Measurements from ENCODE around the gene SYNE4. TPM values are rescaled to one million over a fixed set of nuclear protein-coding genes. Genes with fewer than 3 reads are reported as not detected.

The SYNE4 gene
- total RNA-seq, 2 experiments from 2014 or later = 1.6 TPM

GRCh38 chr19:35992907-35993765 is 15.5 kb downstream of the SYNE4 start:
- ChIA-PET POLR2A (interaction anchor here (1.5 to 3.2 kb wide), 3 partner anchors 21 to 40 kb away, joined by 4 to 17 read pairs (median 13); partner anchors contain the start of gene ALKBH6), CTCF (no interaction called here)
- Mint-ChIP-seq H3K4me3 (peak overlapping the region; percentile 69), H3K27me3 (peaks cover 4% of the 10 kb centered on the region), H3K27ac (no peak overlapping the region), H3K36me3 (ENCODE audit: low read depth) (peaks cover 16% of the 10 kb centered on the region), H3K9me3 (no peaks in the 10 kb centered on the region), H3K4me1 (ENCODE audit: low read depth) (peaks cover 28% of the 10 kb centered on the region)
- H3K4me3 ChIP-seq (ENCODE audit: low read length) = no peak overlapping the region
- H3K27ac ChIP-seq (ENCODE audit: low read depth in 1 of 2, low read length in 2 of 2) = no peak overlapping the region
- peaks cover 0 to 5% of the 10 kb centered on the region in 2 experiments for H3K27me3 ChIP-seq (ENCODE audit: control insufficient read depth in 1 of 2, insufficient read depth in 2 of 2, low read length in 2 of 2)
- TF ChIP-seq CTCF (IDR thresholded peaks at IDR 0.05) = no peak
- intact Hi-C loops (cut with DNase I, micrococcal nuclease) = no loop called here
- H3K4me1 ChIP-seq (ENCODE audit: insufficient read depth, low read length) = peaks cover 36% of the 10 kb centered on the region
- H3K36me3 ChIP-seq (ENCODE audit: insufficient read depth, low read length) = peaks cover 9% of the 10 kb centered on the region
- no peak for ATAC-seq (ENCODE audit: poor library complexity)
- H3K9me3 ChIP-seq (ENCODE audit: control insufficient read depth in 1 of 2, insufficient read depth in 1 of 2, low read length in 2 of 2) = peaks cover 0 to 11% of the 10 kb centered on the region in 2 experiments
- DNase-seq = no peak

GRCh38 chr19:35991731-35992450 is 16.7 kb downstream of the SYNE4 start:
- POLR2A ChIA-PET = interaction anchor here (1.0 kb wide), 1 partner anchor 22 kb away, joined by 3 read pairs; the partner anchor contains the start of gene ALKBH6
- Histone ChIP-seq H3K4me1 (ENCODE audit: insufficient read depth, low read length) (peaks cover 35% of the 10 kb centered on the region), H3K36me3 (ENCODE audit: insufficient read depth, low read length) (peaks cover 2% of the 10 kb centered on the region), H3K9me3 (ENCODE audit: control insufficient read depth in 1 of 2, insufficient read depth in 1 of 2, low read length in 2 of 2) (peaks cover 0 to 11% of the 10 kb centered on the region in 2 experiments), H3K27ac (ENCODE audit: low read depth in 1 of 2, low read length in 2 of 2) (no peak overlapping the region), H3K27me3 (ENCODE audit: control insufficient read depth in 1 of 2, insufficient read depth in 2 of 2, low read length in 2 of 2) (peaks cover 2 to 11% of the 10 kb centered on the region in 2 experiments), H3K4me3 (ENCODE audit: low read length) (no peak overlapping the region)
- peaks cover 9% of the 10 kb centered on the region for H3K36me3 Mint-ChIP-seq (ENCODE audit: low read depth)
- ATAC-seq (ENCODE audit: poor library complexity) (no peak), DNase-seq (no peak)
- H3K9me3 Mint-ChIP-seq = no peaks in the 10 kb centered on the region
- H3K27me3 Mint-ChIP-seq = peaks cover 11% of the 10 kb centered on the region
- H3K27ac Mint-ChIP-seq = no peak overlapping the region
- TF ChIP-seq CTCF (IDR thresholded peaks at IDR 0.05) = no peak
- intact Hi-C loops (cut with DNase I, micrococcal nuclease) = no loop called here
- H3K4me1 Mint-ChIP-seq (ENCODE audit: low read depth) = peaks cover 21% of the 10 kb centered on the region
- CTCF ChIA-PET = interaction anchor here (1.3 kb wide), 1 partner anchor 23 kb away, joined by 3 read pairs; the partner anchor contains the start of gene ALKBH6
- H3K4me3 Mint-ChIP-seq = peak overlapping the region; percentile 58

All from CD4-positive, alpha-beta T cell (primary cell).